MV-4-11 (cell line): ENCODE results near the gene NOS1AP.
A peak's percentile ranks its signal among the peaks of the same experiment; 100 is the strongest.
"Not testable (repeated sequence)": the region's sequence is repeated elsewhere in the genome, so short reads cannot be mapped to it uniquely, and the experiment has no call there.

ENCODE experiments used
- DNase-seq: peaks from one replicate; lab custom pipeline; 2025; lab: John Stamatoyannopoulos, UW

Gene NOS1AP

GRCh38 chr1:162059721-162060120 lies 9.8 kb upstream of the NOS1AP start:
- DNase-seq: no peak

GRCh38 chr1:162060314-162060713 lies 9.2 kb upstream of the NOS1AP start:
- no peak for DNase-seq

GRCh38 chr1:162062542-162063015 lies 6.9 kb upstream of the NOS1AP start:
- DNase-seq: no peak

GRCh38 chr1:162065016-162065415 lies 4.5 kb upstream of the NOS1AP start:
- DNase-seq: no peak

GRCh38 chr1:162066836-162067235 lies 2.7 kb upstream of the NOS1AP start:
- not testable (repeated sequence) for DNase-seq

- DNase-seq: no peak
These were observed 2.0 kb upstream of the NOS1AP start for GRCh38 chr1:162067466-162067865.

GRCh38 chr1:162068301-162068700 lies 1.2 kb upstream of the NOS1AP start:
- DNase-seq: no peak

GRCh38 chr1:162070094-162070748 lies 730 bp downstream of the NOS1AP start:
- DNase-seq: no peak

GRCh38 chr1:162070825-162071224 lies 1.3 kb downstream of the NOS1AP start:
- no peak for DNase-seq

- DNase-seq: no peak
These were observed 3.2 kb downstream of the NOS1AP start for GRCh38 chr1:162072740-162073139.

GRCh38 chr1:162074276-162075005 lies 5.0 kb downstream of the NOS1AP start:
- DNase-seq: peak; percentile 65

GRCh38 chr1:162075862-162076261 lies 6.4 kb downstream of the NOS1AP start:
- no peak for DNase-seq

GRCh38 chr1:162077648-162078299 lies 8.3 kb downstream of the NOS1AP start:
- DNase-seq: no peak

- no peak for DNase-seq
These were observed 9.5 kb downstream of the NOS1AP start for GRCh38 chr1:162079030-162079429.

- no peak for DNase-seq
These were observed 11.1 kb downstream of the NOS1AP start for GRCh38 chr1:162080472-162081015.

GRCh38 chr1:162081316-162081715 lies 11.8 kb downstream of the NOS1AP start:
- no peak for DNase-seq

GRCh38 chr1:162082080-162082479 lies 12.6 kb downstream of the NOS1AP start:
- DNase-seq: not testable (repeated sequence)

GRCh38 chr1:162083273-162083672 lies 13.8 kb downstream of the NOS1AP start:
- DNase-seq: no peak

GRCh38 chr1:162085991-162086390 lies 16.5 kb downstream of the NOS1AP start:
- DNase-seq: no peak

GRCh38 chr1:162087111-162087510 lies 17.6 kb downstream of the NOS1AP start:
- DNase-seq: peak; percentile 82

GRCh38 chr1:162087574-162087973 lies 18.1 kb downstream of the NOS1AP start:
- DNase-seq: no peak

GRCh38 chr1:162088281-162088969 lies 18.9 kb downstream of the NOS1AP start:
- DNase-seq: no peak
